ENCODE measurements around the gene PCDH12.

GRCh38 chr5:141898448-141899049, 59.5 kb downstream of the PCDH12 start:
- TF ChIP-seq POLR2AphosphoS5 (IDR thresholded peaks at IDR 0.05; ENCODE audit: low read depth, low read length) = no peak
- TF ChIP-seq TAF1 (IDR thresholded peaks at IDR 0.05; ENCODE audit: borderline replicate concordance, insufficient read depth, low read length) = no peak
- no peak for TF ChIP-seq SIN3A (IDR thresholded peaks at IDR 0.05; ENCODE audit: borderline replicate concordance, insufficient read depth, low read length)
